Smooth muscle cell (in vitro differentiated cells): ENCODE results near the gene TP53INP2. TPM values are rescaled to one million over a fixed set of nuclear protein-coding genes. Genes with fewer than 3 reads are reported as not detected.

Experiments
- DNase-seq: peaks from one replicate; lab custom pipeline; 2025; ENCODE audit not compliant: unreplicated experiment; lab: John Stamatoyannopoulos, UW
- H2AFZ ChIP-seq: fragments of 200-600 bp; sonication (generic); 2 replicates; pipeline ENCODE4 v1.6.0; 2016; ENCODE audit warnings: antibody characterized with exemption, low read depth, mild to moderate bottlenecking
- H3F3A ChIP-seq: fragments of 200-600 bp; sonication (generic); 2 replicates; pipeline ENCODE4 v1.6.0; 2017; ENCODE audit warnings: antibody characterized with exemption, low read depth
- H3K27ac ChIP-seq: fragments of 200-600 bp; sonication (generic); 2 replicates; pipeline ENCODE4 v1.5.1; 2016; ENCODE audit warnings: low read depth, mild to moderate bottlenecking
- H3K27me3 ChIP-seq: fragments of 200-600 bp; sonication (generic); 2 replicates; pipeline ENCODE4 v1.6.1; 2016; ENCODE audit warnings: low read depth, mild to moderate bottlenecking
- H3K36me3 ChIP-seq: fragments of 200-600 bp; sonication (generic); 2 replicates; pipeline ENCODE4 v1.5.1; 2016; ENCODE audit warnings: low read depth
- H3K4me1 ChIP-seq: fragments of 200-600 bp; sonication (generic); 2 replicates; pipeline ENCODE4 v1.5.1; 2016; ENCODE audit warnings: low read depth
- H3K4me2 ChIP-seq: fragments of 200-600 bp; sonication (generic); 2 replicates; pipeline ENCODE4 v1.6.0; 2016; ENCODE audit warnings: mild to moderate bottlenecking
- H3K4me3 ChIP-seq: fragments of 200-600 bp; sonication (generic); 2 replicates; pipeline ENCODE4 v1.5.1; 2016; ENCODE audit warnings: mild to moderate bottlenecking
- H3K79me2 ChIP-seq: fragments of 200-600 bp; sonication (generic); 2 replicates; pipeline ENCODE4 v1.6.0; 2016; ENCODE audit warnings: low read depth, mild to moderate bottlenecking
- H3K9ac ChIP-seq: fragments of 200-600 bp; sonication (generic); 2 replicates; pipeline ENCODE4 v1.6.0; 2016; ENCODE audit warnings: low read depth
- H3K9me3 ChIP-seq: fragments of 200-600 bp; sonication (generic); replicated peaks from 2 replicates; pipeline ENCODE4 v1.5.1; 2016; ENCODE audit warnings: low read depth
- H4K20me1 ChIP-seq: fragments of 200-600 bp; sonication (generic); 2 replicates; pipeline ENCODE4 v1.6.0; 2016; ENCODE audit warnings: low read depth
- CTCF ChIP-seq: fragments of 200-600 bp; sonication (generic); IDR thresholded peaks from 2 replicates; pipeline ENCODE4 v1.5.1; 2017; ENCODE audit warnings: borderline replicate concordance, mild to moderate bottlenecking, antibody characterized with exemption; ENCODE audit not compliant: insufficient read depth, poor library complexity, severe bottlenecking
- WGBS: methylation state at CpG from one replicate; pipeline ENCODE4 v1.1.7; 2016; ENCODE audit warnings: low lambda C conversion rate; 5-methylcytosine and 5-hydroxymethylcytosine counted together
- polyA plus RNA-seq: library from polyadenylated mRNA; unstranded; fragments of >200 nt; fragmentation: Nextera tagmentation; extraction: Ambion mirVana; gene quantifications from 2 replicates; pipeline ENCODE4 v1.2.1, GENCODE V29; 2016
- total RNA-seq: library from RNA; depleted of rRNA; stranded (reverse); fragments of >200 nt; gene quantifications from 2 replicates; pipeline ENCODE4 v1.2.3, GENCODE V29; 2014

Gene TP53INP2
- total and polyA plus RNA-seq, 2 experiments from 2014 or later = 13.1 to 15.9 TPM

GRCh38 chr20:34703061-34703423 is 1.1 kb upstream of the TP53INP2 start:
- no peaks in the 10 kb centered on the region for H3K79me2 ChIP-seq
- H2AFZ ChIP-seq = no peak overlapping the region
- no peaks in the 10 kb centered on the region for H3K9me3 ChIP-seq
- no peak for DNase-seq
- no peak for TF ChIP-seq CTCF
- peak overlapping the region; percentile 91 for H3K4me2 ChIP-seq
- H4K20me1 ChIP-seq = peaks cover 21% of the 10 kb centered on the region
- no peak overlapping the region for H3K27ac ChIP-seq
- no peaks in the 10 kb centered on the region for H3K36me3 ChIP-seq
- H3F3A ChIP-seq = no peaks in the 10 kb centered on the region
- 49% methylated on average over 3 of the region's 3 CpGs for WGBS
- no peaks in the 10 kb centered on the region for H3K27me3 ChIP-seq
- peaks cover 6% of the 10 kb centered on the region for H3K4me1 ChIP-seq
- H3K9ac ChIP-seq = peak overlapping the region; percentile 100
- H3K4me3 ChIP-seq = peak overlapping the region; percentile 99

- Histone ChIP-seq H3K36me3 (no peaks in the 10 kb centered on the region), H3F3A (no peaks in the 10 kb centered on the region), H3K27me3 (no peaks in the 10 kb centered on the region), H3K4me2 (peak overlapping the region; percentile 91), H2AFZ (peak overlapping the region; percentile 56), H3K4me3 (peak overlapping the region; percentile 99), H3K9ac (peak overlapping the region; percentile 100), H3K4me1 (peaks cover 6% of the 10 kb centered on the region), H4K20me1 (peaks cover 21% of the 10 kb centered on the region), H3K9me3 (no peaks in the 10 kb centered on the region), H3K27ac (peak overlapping the region; percentile 100), H3K79me2 (no peaks in the 10 kb centered on the region)
- TF ChIP-seq CTCF = no peak
- WGBS = 2% methylated on average over 24 of the region's 38 CpGs
- DNase-seq = no peak
Observed at GRCh38 chr20:34703424-34704176, 544 bp upstream of the TP53INP2 start.

GRCh38 chr20:34705008-34705396 is 858 bp downstream of the TP53INP2 start:
- Histone ChIP-seq H2AFZ (no peak overlapping the region), H3K27ac (peak overlapping the region; percentile 100), H3K4me1 (peaks cover 6% of the 10 kb centered on the region), H3F3A (no peaks in the 10 kb centered on the region), H3K4me3 (peak overlapping the region; percentile 99), H3K9me3 (no peaks in the 10 kb centered on the region), H3K36me3 (no peaks in the 10 kb centered on the region), H3K27me3 (no peaks in the 10 kb centered on the region), H3K9ac (peak overlapping the region; percentile 100), H3K4me2 (peak overlapping the region; percentile 91), H3K79me2 (no peaks in the 10 kb centered on the region), H4K20me1 (peaks cover 21% of the 10 kb centered on the region)
- WGBS = 34% methylated on average over 5 of the region's 5 CpGs
- TF ChIP-seq CTCF = no peak
- DNase-seq = no peak
